PFSK-1 (cell line): ENCODE results near the gene CHAD.

Experiments
- TAF1 ChIP-seq: IDR thresholded peaks from 2 replicates; pipeline ENCODE4 v1.6.1; 2012; ENCODE audit warnings: low read length, control low read depth, borderline replicate concordance; ENCODE audit not compliant: insufficient read depth
- TF ChIP-seq, protein P1 (sequence below), 2 experiments: IDR thresholded peaks; 2 replicates each; pipeline versions ENCODE4 v1.6.1 to v1.8.0; 2011 to 2012; ENCODE audit warnings: low read depth in 2 of 2, low read length in 2 of 2, control low read depth in 1 of 2, inconsistent platforms in 1 of 2, mild to moderate bottlenecking in 1 of 2, moderate library complexity in 1 of 2; ENCODE audit not compliant: insufficient read depth in 1 of 2

DNA sequence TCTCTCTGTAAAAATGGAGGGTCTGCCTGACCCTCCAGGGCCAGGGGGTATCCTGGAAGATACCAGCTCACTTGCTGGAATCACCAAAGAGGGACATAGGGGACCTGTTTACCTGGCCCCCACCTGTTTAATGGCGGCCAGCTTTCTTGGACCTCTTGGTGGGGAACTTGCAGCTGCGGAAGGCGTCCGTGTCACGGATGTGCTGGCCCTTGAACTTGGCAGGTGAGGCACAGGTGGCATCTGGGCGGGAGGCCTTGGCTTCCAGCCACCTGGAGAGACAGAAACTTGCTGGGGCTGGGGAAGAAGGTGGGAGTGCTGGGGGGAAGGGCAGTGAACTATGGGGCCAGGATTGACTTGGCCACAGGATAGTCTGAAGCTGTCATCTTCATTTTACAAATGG, 3.5 kb downstream of the CHAD start:
- TF ChIP-seq, protein P1, sequence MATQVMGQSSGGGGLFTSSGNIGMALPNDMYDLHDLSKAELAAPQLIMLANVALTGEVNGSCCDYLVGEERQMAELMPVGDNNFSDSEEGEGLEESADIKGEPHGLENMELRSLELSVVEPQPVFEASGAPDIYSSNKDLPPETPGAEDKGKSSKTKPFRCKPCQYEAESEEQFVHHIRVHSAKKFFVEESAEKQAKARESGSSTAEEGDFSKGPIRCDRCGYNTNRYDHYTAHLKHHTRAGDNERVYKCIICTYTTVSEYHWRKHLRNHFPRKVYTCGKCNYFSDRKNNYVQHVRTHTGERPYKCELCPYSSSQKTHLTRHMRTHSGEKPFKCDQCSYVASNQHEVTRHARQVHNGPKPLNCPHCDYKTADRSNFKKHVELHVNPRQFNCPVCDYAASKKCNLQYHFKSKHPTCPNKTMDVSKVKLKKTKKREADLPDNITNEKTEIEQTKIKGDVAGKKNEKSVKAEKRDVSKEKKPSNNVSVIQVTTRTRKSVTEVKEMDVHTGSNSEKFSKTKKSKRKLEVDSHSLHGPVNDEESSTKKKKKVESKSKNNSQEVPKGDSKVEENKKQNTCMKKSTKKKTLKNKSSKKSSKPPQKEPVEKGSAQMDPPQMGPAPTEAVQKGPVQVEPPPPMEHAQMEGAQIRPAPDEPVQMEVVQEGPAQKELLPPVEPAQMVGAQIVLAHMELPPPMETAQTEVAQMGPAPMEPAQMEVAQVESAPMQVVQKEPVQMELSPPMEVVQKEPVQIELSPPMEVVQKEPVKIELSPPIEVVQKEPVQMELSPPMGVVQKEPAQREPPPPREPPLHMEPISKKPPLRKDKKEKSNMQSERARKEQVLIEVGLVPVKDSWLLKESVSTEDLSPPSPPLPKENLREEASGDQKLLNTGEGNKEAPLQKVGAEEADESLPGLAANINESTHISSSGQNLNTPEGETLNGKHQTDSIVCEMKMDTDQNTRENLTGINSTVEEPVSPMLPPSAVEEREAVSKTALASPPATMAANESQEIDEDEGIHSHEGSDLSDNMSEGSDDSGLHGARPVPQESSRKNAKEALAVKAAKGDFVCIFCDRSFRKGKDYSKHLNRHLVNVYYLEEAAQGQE (IDR thresholded peaks at IDR 0.05; ENCODE audit: insufficient read depth in 1 of 2, low read depth in 2 of 2, low read length in 2 of 2), result no peak
- no peak for TF ChIP-seq TAF1
